ENCODE results near the gene HNRNPM. TPM values are rescaled to one million over a fixed set of nuclear protein-coding genes. Genes with fewer than 3 reads are reported as not detected.

Gene HNRNPM
- total RNA-seq, 1 experiment from 2014 or later = 204 TPM

- no peak for TF ChIP-seq CTCF (IDR thresholded peaks at IDR 0.05; ENCODE audit: unreplicated experiment)
- CTCF ChIA-PET = no interaction called here
- H3K27ac Mint-ChIP-seq (ENCODE audit: unreplicated experiment) = no peak overlapping the region
- intact Hi-C loops (cut with micrococcal nuclease; ENCODE audit: unreplicated experiment) = no loop called here
- H3K4me1 Mint-ChIP-seq (ENCODE audit: low read depth, unreplicated experiment) = peaks cover 15% of the 10 kb centered on the region
- no peaks in the 10 kb centered on the region for H3K27me3 Mint-ChIP-seq (ENCODE audit: unreplicated experiment)
- no peaks in the 10 kb centered on the region for H3K9me3 Mint-ChIP-seq (ENCODE audit: low read depth, unreplicated experiment)
- no peak overlapping the region for H3K4me3 Mint-ChIP-seq (ENCODE audit: low read depth, unreplicated experiment)
- H3K36me3 Mint-ChIP-seq (ENCODE audit: insufficient read depth, unreplicated experiment) = peaks cover 30% of the 10 kb centered on the region
- no peak for DNase-seq
- no TSS peak for BruUV-seq (replicated peaks)
These were observed 38.4 kb downstream of the HNRNPM start for GRCh38 chr19:8483165-8483564.

GRCh38 chr19:8484331-8484894, 39.6 kb downstream of the HNRNPM start:
- CTCF ChIA-PET = no interaction called here
- Mint-ChIP-seq H3K4me3 (ENCODE audit: low read depth, unreplicated experiment) (no peak overlapping the region), H3K36me3 (ENCODE audit: insufficient read depth, unreplicated experiment) (peaks cover 38% of the 10 kb centered on the region), H3K9me3 (ENCODE audit: low read depth, unreplicated experiment) (no peaks in the 10 kb centered on the region), H3K27me3 (ENCODE audit: unreplicated experiment) (no peaks in the 10 kb centered on the region), H3K27ac (ENCODE audit: unreplicated experiment) (no peak overlapping the region), H3K4me1 (ENCODE audit: low read depth, unreplicated experiment) (peaks cover 13% of the 10 kb centered on the region)
- DNase-seq = no peak
- no TSS peak for BruUV-seq (replicated peaks)
- intact Hi-C loops (cut with micrococcal nuclease; ENCODE audit: unreplicated experiment) = no loop called here
- no peak for TF ChIP-seq CTCF (IDR thresholded peaks at IDR 0.05; ENCODE audit: unreplicated experiment)

- no peak overlapping the region for H3K27ac Mint-ChIP-seq (ENCODE audit: unreplicated experiment)
- intact Hi-C loops (cut with micrococcal nuclease; ENCODE audit: unreplicated experiment) = no loop called here
- BruUV-seq (replicated peaks) = TSS peak; percentile 73
- CTCF ChIA-PET = no interaction called here
- peaks cover 9% of the 10 kb centered on the region for H3K4me1 Mint-ChIP-seq (ENCODE audit: low read depth, unreplicated experiment)
- peaks cover 44% of the 10 kb centered on the region for H3K36me3 Mint-ChIP-seq (ENCODE audit: insufficient read depth, unreplicated experiment)
- DNase-seq = no peak
- no peaks in the 10 kb centered on the region for H3K9me3 Mint-ChIP-seq (ENCODE audit: low read depth, unreplicated experiment)
- TF ChIP-seq CTCF (IDR thresholded peaks at IDR 0.05; ENCODE audit: unreplicated experiment) = no peak
- H3K4me3 Mint-ChIP-seq (ENCODE audit: low read depth, unreplicated experiment) = no peak overlapping the region
- H3K27me3 Mint-ChIP-seq (ENCODE audit: unreplicated experiment) = no peaks in the 10 kb centered on the region
These were observed 41.0 kb downstream of the HNRNPM start for GRCh38 chr19:8485561-8486371.

GRCh38 chr19:8486661-8487136, 41.9 kb downstream of the HNRNPM start:
- H3K36me3 Mint-ChIP-seq (ENCODE audit: insufficient read depth, unreplicated experiment) = peaks cover 36% of the 10 kb centered on the region
- CTCF ChIA-PET = no interaction called here
- DNase-seq = no peak
- TF ChIP-seq CTCF (IDR thresholded peaks at IDR 0.05; ENCODE audit: unreplicated experiment) = no peak
- no peaks in the 10 kb centered on the region for H3K27me3 Mint-ChIP-seq (ENCODE audit: unreplicated experiment)
- BruUV-seq (replicated peaks) = no TSS peak
- no peak overlapping the region for H3K27ac Mint-ChIP-seq (ENCODE audit: unreplicated experiment)
- no peak overlapping the region for H3K4me3 Mint-ChIP-seq (ENCODE audit: low read depth, unreplicated experiment)
- intact Hi-C loops (cut with micrococcal nuclease; ENCODE audit: unreplicated experiment) = no loop called here
- H3K4me1 Mint-ChIP-seq (ENCODE audit: low read depth, unreplicated experiment) = no peaks in the 10 kb centered on the region
- no peaks in the 10 kb centered on the region for H3K9me3 Mint-ChIP-seq (ENCODE audit: low read depth, unreplicated experiment)
